Measurements from ENCODE around the gene TPM2.
"Not testable (repeated sequence)": the region's sequence is repeated elsewhere in the genome, so short reads cannot be mapped to it uniquely, and the experiment has no call there.

The TPM2 gene

GRCh38 chr9:35653611-35654010, 36.1 kb downstream of the TPM2 start:
- no peak for DNase-seq (ENCODE audit: low spot score)

DNA sequence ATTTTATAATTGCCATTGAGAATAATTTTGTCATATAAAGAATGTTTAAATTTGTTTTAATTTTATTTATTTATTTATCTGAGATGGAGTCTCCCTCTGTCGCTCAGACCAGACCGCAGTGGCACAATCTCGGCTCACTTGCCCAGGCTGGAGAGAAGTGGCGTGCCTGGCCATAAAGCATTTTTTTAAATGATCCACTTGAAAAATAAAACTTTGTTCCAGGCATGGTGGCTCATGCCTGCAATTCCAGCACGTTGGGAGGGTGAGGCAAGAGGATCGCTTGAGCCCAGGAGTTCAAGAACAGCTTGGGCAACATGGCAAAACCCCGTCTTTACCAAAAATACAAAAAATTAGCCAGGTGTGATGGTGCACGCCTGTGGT, 36.9 kb downstream of the TPM2 start:
- DNase-seq (ENCODE audit: low spot score) = no peak

- DNase-seq (ENCODE audit: low spot score) = peak; percentile 39
These were observed 37.5 kb downstream of the TPM2 start for GRCh38 chr9:35651956-35652828.

DNA sequence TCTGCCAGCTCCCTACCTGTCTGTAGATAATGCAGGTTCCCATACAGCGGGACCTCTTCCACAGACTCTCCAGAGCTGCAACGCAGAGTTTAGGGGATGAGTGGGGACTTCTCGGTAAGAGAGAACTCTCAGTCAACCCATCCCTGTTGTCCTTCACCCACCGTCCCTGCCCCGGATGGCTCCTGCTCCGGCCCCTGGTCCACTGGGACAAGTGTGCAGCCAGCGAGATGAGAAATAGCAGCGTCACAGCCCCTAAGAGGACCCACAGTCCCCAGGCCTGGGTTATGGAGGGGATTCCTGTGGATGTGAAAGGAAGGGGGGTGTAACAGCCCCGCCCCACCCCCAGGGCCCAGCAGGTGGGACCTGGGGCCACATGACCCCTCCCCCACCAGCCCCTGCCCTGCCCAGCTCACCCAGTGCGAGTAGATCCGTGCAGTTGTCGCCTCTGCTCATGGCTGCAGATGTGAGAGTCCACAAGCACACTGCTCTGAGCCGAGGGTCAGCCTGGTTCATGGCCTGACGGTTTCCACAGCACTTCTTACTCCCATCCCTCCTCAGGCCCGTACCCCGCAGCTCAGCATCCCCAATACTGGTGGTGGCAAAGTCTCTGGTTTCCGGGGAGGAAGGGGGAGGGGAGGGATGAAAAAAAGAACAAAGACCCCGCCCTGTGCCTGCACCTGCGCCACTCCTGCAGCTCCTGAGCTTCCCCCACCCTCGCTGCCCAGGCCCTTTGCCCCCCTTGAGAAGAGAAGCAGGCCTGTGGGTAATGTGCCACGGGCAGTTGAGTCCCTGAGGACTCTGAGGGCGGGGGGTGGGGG, 39.2 kb downstream of the TPM2 start, which contains the start of gene SIT1:
TSS of gene SIT1 (minus strand) at position 591 of the 818 bp plus-strand sequence. CDS start at position 513, 78 bp downstream.
- DNase-seq (ENCODE audit: low spot score) = no peak

- DNase-seq (ENCODE audit: low spot score) = no peak
These were observed 40.0 kb downstream of the TPM2 start for GRCh38 chr9:35649431-35650340.

DNA sequence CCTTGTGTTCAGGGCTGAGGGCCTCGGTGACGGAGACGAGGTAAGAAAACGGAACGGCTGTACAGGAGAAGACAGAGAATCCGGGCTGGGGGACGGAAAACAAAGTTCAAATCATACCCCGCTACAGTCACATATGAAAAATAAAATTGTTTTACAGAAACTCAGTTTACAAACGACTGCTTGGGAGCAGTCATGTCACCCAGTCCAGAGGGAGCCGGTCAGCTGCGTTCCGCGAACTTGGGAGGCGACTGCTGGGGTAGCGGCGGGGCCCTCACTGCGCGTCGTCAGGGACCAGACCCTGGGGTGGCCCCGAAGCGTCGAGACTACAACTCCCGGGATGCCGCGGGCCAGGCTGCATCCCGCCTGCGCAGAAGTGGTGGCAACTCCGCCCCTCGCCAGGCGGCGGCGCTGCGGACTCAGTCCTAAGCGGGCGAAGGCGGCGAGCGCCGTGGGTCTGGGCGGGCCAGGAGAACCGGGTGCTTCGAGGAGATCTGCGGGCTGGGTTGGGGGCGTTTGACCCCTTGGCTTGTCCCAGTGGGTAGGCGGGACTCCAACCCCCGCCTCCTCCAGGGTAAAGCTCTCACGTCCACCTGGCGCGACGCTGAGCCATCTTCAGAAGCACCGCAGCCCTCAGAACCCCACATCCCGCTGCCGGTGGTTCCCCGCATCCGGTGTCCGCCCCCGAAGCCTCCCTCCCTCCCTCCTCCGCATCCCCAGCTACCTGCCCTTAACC, 43.0 kb downstream of the TPM2 start:
- peak; percentile 89 for DNase-seq (ENCODE audit: low spot score)

GRCh38 chr9:35646153-35646532, 43.6 kb downstream of the TPM2 start:
- peak; percentile 80 for DNase-seq (ENCODE audit: low spot score)

GRCh38 chr9:35645736-35646135, 44.0 kb downstream of the TPM2 start:
- DNase-seq (ENCODE audit: low spot score) = not testable (repeated sequence)

GRCh38 chr9:35643046-35643445, 46.7 kb downstream of the TPM2 start:
- no peak for DNase-seq (ENCODE audit: low spot score)

- not testable (repeated sequence) for DNase-seq (ENCODE audit: low spot score)
These were observed 48.2 kb downstream of the TPM2 start for GRCh38 chr9:35641478-35641877.

- not testable (repeated sequence) for DNase-seq (ENCODE audit: low spot score)
These were observed 49.3 kb downstream of the TPM2 start for GRCh38 chr9:35640431-35640830.

- no peak for DNase-seq (ENCODE audit: low spot score)
These were observed 50.1 kb downstream of the TPM2 start for GRCh38 chr9:35639631-35640030.

DNA sequence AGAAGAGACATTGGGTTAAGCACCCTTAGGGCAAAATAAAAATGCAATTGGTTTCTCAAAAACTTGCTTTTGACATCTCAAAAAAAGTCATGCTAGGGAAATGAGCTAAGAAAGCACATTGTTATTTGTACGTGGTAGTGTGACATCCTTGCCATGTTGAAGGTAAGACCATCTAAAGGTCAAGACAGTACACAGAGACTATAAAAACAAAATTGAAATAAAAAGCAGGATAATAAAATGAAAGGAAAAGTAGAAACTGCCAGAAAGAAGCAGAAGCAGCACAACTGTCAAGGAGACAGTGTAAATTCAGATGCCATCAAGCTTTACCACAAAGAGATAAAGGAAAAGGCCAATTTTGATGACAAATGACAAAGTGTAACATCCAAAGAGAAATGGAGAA, 50.5 kb downstream of the TPM2 start:
- not testable (repeated sequence) for DNase-seq (ENCODE audit: low spot score)

DNA sequence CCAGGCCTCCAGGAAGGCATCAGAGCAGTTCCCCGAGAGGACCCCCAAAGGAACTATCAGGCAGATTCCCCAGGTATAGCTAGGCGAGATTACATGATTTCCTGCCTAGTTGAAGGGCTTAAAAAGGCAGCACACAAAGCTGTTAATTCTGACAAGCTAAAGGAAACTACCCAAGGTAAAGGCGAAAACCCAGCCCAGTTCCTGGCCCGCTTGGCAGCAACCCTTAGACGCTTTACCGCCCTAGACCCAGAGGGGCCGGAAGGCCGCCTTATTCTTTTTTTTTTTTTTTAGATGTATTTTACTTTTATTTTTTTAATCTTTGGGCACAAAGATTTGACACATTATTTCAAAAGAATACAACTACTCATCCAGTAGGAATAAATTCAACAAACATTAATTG, 51.0 kb downstream of the TPM2 start:
- not testable (repeated sequence) for DNase-seq (ENCODE audit: low spot score)

DNA sequence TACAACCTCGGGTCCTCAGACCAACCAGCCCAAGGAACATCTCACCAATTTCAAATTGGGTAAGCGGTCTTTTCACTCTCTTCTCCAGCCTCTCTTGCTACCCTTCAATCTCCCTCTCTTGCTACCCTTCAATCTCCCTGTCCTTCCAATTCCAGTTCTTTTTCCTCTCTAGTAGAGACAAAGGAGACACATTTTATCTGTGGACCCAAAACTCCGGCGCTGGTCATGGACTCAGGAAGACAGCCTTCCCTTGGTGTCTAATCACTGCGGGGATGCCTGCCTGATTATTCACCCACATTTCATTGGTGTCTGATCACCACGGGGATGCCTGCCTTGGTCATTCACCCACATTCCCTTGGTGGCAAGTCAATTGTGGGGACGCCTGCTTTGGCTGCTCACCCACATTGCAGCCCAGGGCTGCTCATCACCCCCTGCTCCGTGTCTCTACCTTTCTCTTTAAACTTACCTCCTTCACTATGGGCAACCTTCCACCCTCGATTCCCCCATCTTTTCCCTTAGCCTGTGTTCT, 52.2 kb downstream of the TPM2 start:
- not testable (repeated sequence) for DNase-seq (ENCODE audit: low spot score)

GRCh38 chr9:35636877-35637246, 52.9 kb downstream of the TPM2 start:
- not testable (repeated sequence) for DNase-seq (ENCODE audit: low spot score)

- DNase-seq (ENCODE audit: low spot score) = no peak
These were observed 53.4 kb downstream of the TPM2 start for GRCh38 chr9:35636135-35636876.

DNA sequence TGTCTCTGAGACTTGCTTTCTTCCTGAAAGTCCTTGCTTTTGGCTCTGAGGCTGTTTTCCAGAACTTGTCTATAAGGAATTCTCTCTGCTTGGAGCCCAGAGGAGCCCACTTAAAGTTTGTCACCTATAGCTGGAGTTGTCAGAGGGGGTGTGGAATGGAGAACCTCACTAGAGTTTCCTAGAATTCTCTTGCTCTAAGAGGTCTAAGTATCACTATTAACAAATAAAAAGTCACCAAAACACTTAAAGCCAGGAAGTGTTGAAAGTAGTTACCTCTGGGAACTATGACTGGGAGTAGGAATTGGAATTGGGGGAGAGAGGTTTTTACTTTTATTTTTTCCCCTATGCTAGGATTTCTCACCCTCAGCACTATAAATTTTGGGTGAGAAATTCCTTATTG, 54.0 kb downstream of the TPM2 start:
- no peak for DNase-seq (ENCODE audit: low spot score)

All from SW480 (cell line).